H1 (cell line): ENCODE data around the gene VCX3A. TPM values are rescaled to one million over a fixed set of nuclear protein-coding genes. Genes with fewer than 3 reads are reported as not detected.

Experiments used
- CTCF ChIA-PET: fragments of 300-600 bp; sonication (Branson Sonifier 250); formaldehyde crosslinking; loops from one replicate; lab custom pipeline; 2021; ENCODE audit not compliant: partially characterized antibody; lab: Charles Lee
- POLR2A ChIA-PET: fragments of 300-600 bp; sonication (Branson Sonifier 250); formaldehyde crosslinking; loops from one replicate; lab custom pipeline; 2021; ENCODE audit warnings: inconsistent platforms; ENCODE audit not compliant: partially characterized antibody; lab: Charles Lee
- DNase-seq, 2 experiments: peaks; one replicate each; pipeline versions ENCODE4 v3.0.0 to v3.0.0-alpha.2; 2010 to 2022; ENCODE audit warnings: low spot score in 2 of 2, low read depth in 1 of 2, mixed read lengths in 1 of 2
- FAIRE-seq: peaks from 2 replicates; lab custom pipeline; 2011; peaks lifted over from hg19 to GRCh38; lab: Jason Lieb, UNC
- H2AFZ ChIP-seq: 2 replicates; pipeline ENCODE4 v1.8.1; 2012; ENCODE audit warnings: low read length, inconsistent platforms
- H2AK5ac ChIP-seq: 2 replicates; pipeline ENCODE4 v1.6.1; 2013; ENCODE audit warnings: low read depth, low read length
- H2BK120ac ChIP-seq: replicated peaks from 2 replicates; pipeline ENCODE3; 2013; ENCODE audit warnings: low read depth, low read length, inconsistent platforms
- H2BK12ac ChIP-seq: 2 replicates; pipeline ENCODE4 v1.6.1; 2013; ENCODE audit warnings: low read depth, low read length
- H2BK15ac ChIP-seq: 2 replicates; pipeline ENCODE4 v1.6.1; 2013; ENCODE audit warnings: low read length
- H2BK20ac ChIP-seq: 2 replicates; pipeline ENCODE4 v1.6.1; 2013; ENCODE audit warnings: low read length
- H2BK5ac ChIP-seq: 2 replicates; pipeline ENCODE4 v1.6.1; 2013; ENCODE audit warnings: low read depth, low read length
- H3K14ac ChIP-seq: 2 replicates; pipeline ENCODE4 v1.6.1; 2013; ENCODE audit warnings: inconsistent platforms; ENCODE audit not compliant: insufficient read length
- H3K18ac ChIP-seq: 2 replicates; pipeline ENCODE4 v1.6.1; 2013; ENCODE audit warnings: low read length; ENCODE audit errors: extremely low read depth
- H3K23ac ChIP-seq: 2 replicates; pipeline ENCODE4 v1.6.1; 2013; ENCODE audit warnings: inconsistent platforms; ENCODE audit not compliant: insufficient read length
- H3K23me2 ChIP-seq: 2 replicates; pipeline ENCODE4 v1.6.1; 2013; ENCODE audit warnings: low read depth, low read length
- H3K27ac ChIP-seq: 2 replicates; pipeline ENCODE4 v1.6.1; 2011; ENCODE audit warnings: low read depth, low read length, inconsistent platforms
- H3K27me3 ChIP-seq, 4 experiments: replicated peaks in 1 of 4; 1 replicate in 1 of 4; 2 replicates in 3 of 4; pipeline versions ENCODE4 v1.6.1 to v1.8.1; 2011 to 2013; ENCODE audit warnings: low read length in 3 of 4, mild to moderate bottlenecking in 3 of 4, inconsistent platforms in 2 of 4, mixed read lengths in 2 of 4, moderate library complexity in 1 of 4; ENCODE audit not compliant: control insufficient read depth in 3 of 4, insufficient read depth in 3 of 4; ENCODE audit errors: extremely low read depth in 1 of 4
- H3K36me3 ChIP-seq, 4 experiments: 2 replicates each; pipeline versions ENCODE4 v1.6.1 to v1.8.1; 2011 to 2013; ENCODE audit warnings: mild to moderate bottlenecking in 4 of 4, low read length in 3 of 4, moderate library complexity in 2 of 4, control low read depth in 1 of 4, inconsistent platforms in 1 of 4; ENCODE audit not compliant: insufficient read depth in 4 of 4, control insufficient read depth in 2 of 4
- H3K4ac ChIP-seq: replicated peaks from 2 replicates; pipeline ENCODE3; 2013; ENCODE audit warnings: low read length, low read depth, mixed read lengths, inconsistent platforms; ENCODE audit not compliant: insufficient read length
- H3K4me1 ChIP-seq, 4 experiments: replicated peaks in 1 of 4; 1 replicate in 1 of 4; 2 replicates in 3 of 4; pipeline versions ENCODE4 v1.6.1 to v1.8.1; 2011 to 2013; ENCODE audit warnings: low read length in 3 of 4, inconsistent platforms in 2 of 4, mixed read lengths in 1 of 4; ENCODE audit not compliant: insufficient read depth in 4 of 4, control insufficient read depth in 3 of 4
- H3K4me2 ChIP-seq, 2 experiments: 2 replicates each; pipeline versions ENCODE4 v1.6.1 to v1.8.1; 2011 to 2013; ENCODE audit warnings: low read depth in 2 of 2, low read length in 2 of 2, control low read depth in 1 of 2, inconsistent platforms in 1 of 2, mild to moderate bottlenecking in 1 of 2; ENCODE audit not compliant: insufficient read depth in 1 of 2
- H3K4me3 ChIP-seq, 4 experiments: fragments of 200-600, 300-600 bp in 1 of 4; sonication (generic), shearing (Covaris generic), sonication (Bioruptor Twin) in 1 of 4; 2 replicates each; pipeline versions ENCODE4 v1.5.1 to v1.8.1; 2011 to 2016; ENCODE audit warnings: low read length in 4 of 4, low read depth in 3 of 4, control low read depth in 2 of 4, inconsistent platforms in 2 of 4, mild to moderate bottlenecking in 2 of 4, mixed read lengths in 1 of 4, moderate library complexity in 1 of 4; ENCODE audit not compliant: insufficient read depth in 2 of 4; ENCODE audit errors: extremely low read depth in 1 of 4
- H3K56ac ChIP-seq: replicated peaks from 2 replicates; pipeline ENCODE3; 2013; ENCODE audit warnings: low read depth, mild to moderate bottlenecking, mixed read lengths, low read length, inconsistent platforms; ENCODE audit not compliant: insufficient read length
- H3K79me1 ChIP-seq: 2 replicates; pipeline ENCODE4 v1.6.1; 2013; ENCODE audit warnings: low read depth, low read length, control low read depth
- H3K79me2 ChIP-seq, 2 experiments: 2 replicates each; pipeline versions ENCODE4 v1.6.1 to v1.8.1; 2012 to 2013; ENCODE audit warnings: low read length in 2 of 2, mild to moderate bottlenecking in 2 of 2, inconsistent platforms in 1 of 2; ENCODE audit not compliant: insufficient read depth in 2 of 2, control insufficient read depth in 1 of 2
- H3K9ac ChIP-seq, 4 experiments: replicated peaks in 1 of 4; 1 replicate in 1 of 4; 2 replicates in 3 of 4; pipeline versions ENCODE4 v1.6.1 to v1.8.1; 2011 to 2013; ENCODE audit warnings: low read depth in 3 of 4, low read length in 3 of 4, control low read depth in 2 of 4, mild to moderate bottlenecking in 2 of 4, moderate library complexity in 2 of 4, inconsistent platforms in 1 of 4; ENCODE audit errors: extremely low read depth in 1 of 4
- H3K9me3 ChIP-seq, 2 experiments: 2 replicates each; pipeline versions ENCODE4 v1.6.1 to v1.8.1; 2012 to 2013; ENCODE audit warnings: mild to moderate bottlenecking in 2 of 2, moderate library complexity in 2 of 2, control low read depth in 1 of 2, inconsistent platforms in 1 of 2, low read depth in 1 of 2, low read length in 1 of 2, mixed read lengths in 1 of 2; ENCODE audit not compliant: insufficient read depth in 2 of 2
- H4K20me1 ChIP-seq, 2 experiments: replicated peaks in 1 of 2; 2 replicates each; pipeline versions ENCODE3 to v1.8.1; 2011 to 2013; ENCODE audit warnings: inconsistent platforms in 2 of 2, low read length in 2 of 2, mild to moderate bottlenecking in 1 of 2; ENCODE audit not compliant: insufficient read depth in 2 of 2, control insufficient read depth in 1 of 2
- H4K5ac ChIP-seq: 2 replicates; pipeline ENCODE4 v1.6.1; 2013; ENCODE audit warnings: low read length, low read depth, mixed read lengths, inconsistent platforms; ENCODE audit not compliant: insufficient read length
- H4K8ac ChIP-seq: 2 replicates; pipeline ENCODE4 v1.8.0; 2013; ENCODE audit warnings: mild to moderate bottlenecking, moderate library complexity, low read length, inconsistent platforms; ENCODE audit not compliant: insufficient read depth; ENCODE audit errors: extremely low read depth
- H4K91ac ChIP-seq: replicated peaks from 2 replicates; pipeline ENCODE3; 2013; ENCODE audit warnings: low read length, mixed read lengths, inconsistent platforms; ENCODE audit not compliant: insufficient read length
- ASH2L ChIP-seq: fragments of 200-600, 300-600 bp; sonication (generic); IDR thresholded peaks from one replicate; pipeline ENCODE4 v1.7.1; 2017; ENCODE audit warnings: low read length
- BCL11A ChIP-seq, 2 experiments: IDR thresholded peaks; one replicate each; pipeline ENCODE4 v1.6.1; 2011; ENCODE audit warnings: low read depth in 2 of 2, low read length in 2 of 2, mild to moderate bottlenecking in 2 of 2
- CBX8 ChIP-seq: fragments of 300-800, 300-1000 bp; sonication (generic); IDR thresholded peaks from 2 replicates; pipeline ENCODE4 v1.7.1; 2016; ENCODE audit warnings: low read depth, low read length, borderline replicate concordance
- CHD1 ChIP-seq: IDR thresholded peaks from 2 replicates; pipeline ENCODE4 v1.6.1; 2012; ENCODE audit warnings: low read depth, low read length, improper control_type of control experiment
- GTF2F1 ChIP-seq: IDR thresholded peaks from 2 replicates; pipeline ENCODE4 v1.6.1; 2012; ENCODE audit warnings: low read depth, low read length, improper control_type of control experiment, borderline replicate concordance
- JUN ChIP-seq: IDR thresholded peaks from 2 replicates; pipeline ENCODE4 v1.6.1; 2011; ENCODE audit warnings: low read depth, mild to moderate bottlenecking, improper control_type of control experiment, low read length
- POLR2A ChIP-seq, 2 experiments: IDR thresholded peaks; 1 replicate in 1 of 2; 2 replicates in 1 of 2; pipeline ENCODE4 v1.6.1; 2011; ENCODE audit warnings: low read depth in 2 of 2, low read length in 2 of 2, mild to moderate bottlenecking in 2 of 2; ENCODE audit errors: control extremely low read depth in 1 of 2
- RFX5 ChIP-seq: IDR thresholded peaks from 2 replicates; pipeline ENCODE4 v1.6.1; 2011; ENCODE audit warnings: low read depth, low read length, improper control_type of control experiment, borderline replicate concordance
- RNF2 ChIP-seq: fragments of 200-900, 300-1000 bp; sonication (generic); IDR thresholded peaks from 2 replicates; pipeline ENCODE4 v1.7.1; 2016; ENCODE audit warnings: borderline replicate concordance, low read depth, mild to moderate bottlenecking, antibody characterized with exemption, low read length; ENCODE audit not compliant: poor library complexity, severe bottlenecking; ENCODE audit errors: missing control alignments
- SIX5 ChIP-seq: IDR thresholded peaks from 2 replicates; pipeline ENCODE4 v1.6.1; 2011; ENCODE audit warnings: mild to moderate bottlenecking, low read depth, low read length
- TEAD4 ChIP-seq: IDR thresholded peaks from 2 replicates; pipeline ENCODE4 v1.6.1; 2012; ENCODE audit warnings: low read depth, low read length, inconsistent platforms, mixed read lengths
- ZNF274 ChIP-seq: IDR thresholded peaks from 2 replicates; pipeline ENCODE4 v1.7.0; 2012; ENCODE audit warnings: low read length, borderline replicate concordance; ENCODE audit errors: extremely low read depth
- WGBS, 2 experiments: shearing (Covaris generic) in 1 of 2; methylation state at CpG; one replicate each; pipeline versions ENCODE4 v1.1.6 to v1.1.7; 2013 to 2015; ENCODE audit warnings: low lambda C conversion rate in 2 of 2, mixed read lengths in 2 of 2, inconsistent platforms in 1 of 2, low coverage in 1 of 2, missing lambda C conversion rate in 1 of 2; ENCODE audit not compliant: insufficient replicate concordance in 2 of 2, insufficient coverage in 1 of 2, insufficient read length in 1 of 2; ENCODE audit errors: extremely low coverage in 1 of 2, missing lambda C conversion rate in 1 of 2; 5-methylcytosine and 5-hydroxymethylcytosine counted together
- polyA plus RNA-seq, 7 experiments: library from polyadenylated mRNA; depleted of rRNA in 3 of 7; stranded (reverse) in 5 of 7; unstranded in 2 of 7; fragments of >200 nt in 5 of 7; fragments of 200-250 nt in 2 of 7; gene quantifications; 1 replicate in 5 of 7; 2 replicates in 1 of 7; 4 replicates in 1 of 7; pipeline versions ENCODE4 v1.2.1 to v1.2.3, GENCODE V29; 2011 to 2013; ENCODE audit warnings: missing spikeins in 2 of 7, mixed read lengths in 2 of 7
- total RNA-seq: library from RNA; stranded (reverse); fragmentation: NEBNext Ultra II Directional; extraction: Animal tissue kit (Norgen Biotek cat#: 25700); gene quantifications from 2 replicates; pipeline ENCODE4 v1.2.1, GENCODE V29; 2021
- TF ChIP-seq, protein P1 (sequence below): IDR thresholded peaks from 2 replicates; pipeline ENCODE4 v1.6.1; 2011; ENCODE audit warnings: low read depth, mild to moderate bottlenecking, low read length; ENCODE audit not compliant: insufficient read depth
- TF ChIP-seq, protein P2 (sequence below): IDR thresholded peaks from 2 replicates; pipeline ENCODE4 v1.6.1; 2011; ENCODE audit warnings: low read length, improper control_type of control experiment

Gene VCX3A
- total and polyA plus RNA-seq, 2 of the 8 experiments (the other 6 are each of a cell fraction or from before 2014, with no cell fraction given): 0.38 to 0.63 TPM

DNA sequence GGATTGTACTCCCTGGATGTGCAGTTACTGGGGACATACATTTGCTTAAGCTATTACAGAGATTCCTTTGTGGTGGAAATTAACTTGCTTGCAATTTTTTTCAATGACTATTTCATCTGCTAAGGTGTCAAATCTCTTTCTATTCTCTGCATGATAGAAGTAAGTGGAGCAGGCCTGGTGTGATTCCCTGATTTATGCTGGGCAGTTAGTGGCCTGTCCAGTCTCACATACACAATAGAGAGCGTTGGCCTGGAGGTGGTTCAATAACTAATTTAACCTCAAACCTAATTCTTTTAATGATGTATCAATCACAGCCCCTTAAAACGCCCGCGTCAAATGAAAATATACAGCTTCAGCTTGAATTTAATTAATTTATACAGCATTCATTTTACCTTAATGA is 28.5 kb downstream of the VCX3A start:
- Histone ChIP-seq H4K91ac (no peak overlapping the region), H4K20me1 (no peaks in the 10 kb centered on the region), H3K9ac (no peak overlapping the region), H3K4ac (no peak overlapping the region), H4K8ac (no peak overlapping the region), H2BK5ac (no peak overlapping the region), H2BK120ac (no peak overlapping the region), H3K36me3 (no peaks in the 10 kb centered on the region), H3K56ac (no peak overlapping the region), H3K4me3 (no peak overlapping the region), H3K18ac (no peak overlapping the region), H3K27ac (no peak overlapping the region), H3K79me1 (no peaks in the 10 kb centered on the region), H2BK12ac (no peak overlapping the region), H2AFZ (no peak overlapping the region), H3K27me3 (no peaks in the 10 kb centered on the region), H4K5ac (no peak overlapping the region), H3K14ac (no peak overlapping the region), H2BK15ac (no peak overlapping the region), H2AK5ac (no peak overlapping the region), H2BK20ac (no peak overlapping the region), H3K23ac (no peak overlapping the region), H3K9me3 (no peaks in the 10 kb centered on the region), H3K4me1 (no peaks in the 10 kb centered on the region), H3K4me2 (no peak overlapping the region), H3K79me2 (no peaks in the 10 kb centered on the region), H3K23me2 (no peaks in the 10 kb centered on the region)
- FAIRE-seq: no peak
- WGBS, 2 experiments: 89% methylated on average over 4 of the region's 4 CpGs; no CpG with 5 or more reads in 1 of the 2 experiments
- ChIA-PET POLR2A (no interaction called here), CTCF (no interaction called here)
- DNase-seq: no peak
- TF ChIP-seq ZNF274: no peak
- TF ChIP-seq GTF2F1: no peak
- no peak for TF ChIP-seq RNF2
- no peak for TF ChIP-seq ASH2L
- no peak for TF ChIP-seq POLR2A (IDR thresholded peaks at IDR 0.05; ENCODE audit: control extremely low read depth in 1 of 2, low read depth in 2 of 2, low read length in 2 of 2)
- no peak for TF ChIP-seq CHD1
- TF ChIP-seq, protein P1, sequence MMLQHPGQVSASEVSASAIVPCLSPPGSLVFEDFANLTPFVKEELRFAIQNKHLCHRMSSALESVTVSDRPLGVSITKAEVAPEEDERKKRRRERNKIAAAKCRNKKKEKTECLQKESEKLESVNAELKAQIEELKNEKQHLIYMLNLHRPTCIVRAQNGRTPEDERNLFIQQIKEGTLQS: no peak
- TF ChIP-seq, protein P2, sequence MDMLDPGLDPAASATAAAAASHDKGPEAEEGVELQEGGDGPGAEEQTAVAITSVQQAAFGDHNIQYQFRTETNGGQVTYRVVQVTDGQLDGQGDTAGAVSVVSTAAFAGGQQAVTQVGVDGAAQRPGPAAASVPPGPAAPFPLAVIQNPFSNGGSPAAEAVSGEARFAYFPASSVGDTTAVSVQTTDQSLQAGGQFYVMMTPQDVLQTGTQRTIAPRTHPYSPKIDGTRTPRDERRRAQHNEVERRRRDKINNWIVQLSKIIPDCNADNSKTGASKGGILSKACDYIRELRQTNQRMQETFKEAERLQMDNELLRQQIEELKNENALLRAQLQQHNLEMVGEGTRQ: no peak
- no peak for TF ChIP-seq RFX5
- no peak for TF ChIP-seq JUN
- TF ChIP-seq SIX5: no peak
- TF ChIP-seq BCL11A (IDR thresholded peaks at IDR 0.05; ENCODE audit: low read depth in 2 of 2, low read length in 2 of 2): no peak
- no peak for TF ChIP-seq TEAD4
- TF ChIP-seq CBX8: no peak
